ENCODE data around the gene ADAM12.

- TF ChIP-seq CTCF (IDR thresholded peaks at IDR 0.05; ENCODE audit: low read depth, low read length, poor library complexity, severe bottlenecking): no peak
- TF ChIP-seq EZH2phosphoT487 (IDR thresholded peaks at IDR 0.05; ENCODE audit: borderline replicate concordance, low read length): no peak
Measured at GRCh38 chr10:126268013-126268920, 120.0 kb downstream of the ADAM12 start.

Data from DOHH2 (cell line).